Measurements from ENCODE around the gene MYPOP. TPM values are rescaled to one million over a fixed set of nuclear protein-coding genes. Genes with fewer than 3 reads are reported as not detected.

Gene MYPOP
- total and polyA plus RNA-seq, 9 of the 15 experiments (the other 6 are each of a cell fraction or from before 2014, with no cell fraction given) = 0.32 to 7.6 (median 1.6) TPM

DNA sequence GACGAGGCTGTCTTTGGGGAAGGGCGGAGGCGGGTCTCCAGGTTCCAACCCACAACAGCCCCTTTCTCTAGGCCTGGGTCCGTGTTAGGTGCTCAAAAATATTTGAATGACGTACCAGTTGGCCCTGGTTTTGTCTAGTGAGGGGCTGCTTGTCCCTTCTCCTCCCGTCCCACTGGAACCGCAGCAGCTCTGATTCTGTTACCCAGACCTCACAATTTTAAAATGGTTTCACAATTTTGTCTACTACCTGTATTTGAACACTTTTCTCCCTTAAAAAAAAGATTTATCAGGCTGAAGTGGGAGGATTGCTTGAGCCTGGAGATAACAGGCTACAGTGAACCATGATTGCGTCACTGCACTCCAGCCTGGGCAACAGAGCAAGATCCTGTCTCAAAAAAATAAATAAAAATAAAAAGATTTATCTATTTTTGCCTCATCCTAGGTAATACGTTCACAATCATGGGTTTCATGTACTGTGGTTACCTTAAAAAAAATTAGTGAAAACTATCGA lies 15.2 kb downstream of the MYPOP start (continued):
- TF ChIP-seq TAF7 (tag; IDR thresholded peaks at IDR 0.05) (no peak), GTF2B (IDR thresholded peaks at IDR 0.05; ENCODE audit: extremely low read depth, insufficient read length) (no peak), ZFP91 (CRISPR knock-in tag; IDR thresholded peaks at IDR 0.05) (no peak), NR2C1 (IDR thresholded peaks at IDR 0.05) (no peak), NR2C1 (tag; IDR thresholded peaks at IDR 0.05) (peak; percentile 57; the same call in 1 of the 2 replicates), DMBX1 (CRISPR knock-in tag; IDR thresholded peaks at IDR 0.05; ENCODE audit: borderline replicate concordance) (no peak), ZNF584 (CRISPR knock-in tag; IDR thresholded peaks at IDR 0.05; ENCODE audit: low read depth) (no peak), KDM4B (IDR thresholded peaks at IDR 0.05; ENCODE audit: borderline replicate concordance in 2 of 2, low read depth in 1 of 2) (no peak), HMBOX1 (IDR thresholded peaks at IDR 0.05) (no peak), CCNT2 (IDR thresholded peaks at IDR 0.05; ENCODE audit: borderline replicate concordance, extremely low read depth, insufficient read length, low read depth, low read length) (no peak), MCM7 (IDR thresholded peaks at IDR 0.05) (no peak), WHSC1 (IDR thresholded peaks at IDR 0.05; ENCODE audit: low read length) (no peak), SRF (CRISPR knock-in tag; IDR thresholded peaks at IDR 0.05) (no peak), RFX5 (IDR thresholded peaks at IDR 0.05; ENCODE audit: low read depth, low read length) (no peak), COPS2 (conservative IDR thresholded peaks at IDR 0.05) (no peak)
- TF ChIP-seq, protein P1, sequence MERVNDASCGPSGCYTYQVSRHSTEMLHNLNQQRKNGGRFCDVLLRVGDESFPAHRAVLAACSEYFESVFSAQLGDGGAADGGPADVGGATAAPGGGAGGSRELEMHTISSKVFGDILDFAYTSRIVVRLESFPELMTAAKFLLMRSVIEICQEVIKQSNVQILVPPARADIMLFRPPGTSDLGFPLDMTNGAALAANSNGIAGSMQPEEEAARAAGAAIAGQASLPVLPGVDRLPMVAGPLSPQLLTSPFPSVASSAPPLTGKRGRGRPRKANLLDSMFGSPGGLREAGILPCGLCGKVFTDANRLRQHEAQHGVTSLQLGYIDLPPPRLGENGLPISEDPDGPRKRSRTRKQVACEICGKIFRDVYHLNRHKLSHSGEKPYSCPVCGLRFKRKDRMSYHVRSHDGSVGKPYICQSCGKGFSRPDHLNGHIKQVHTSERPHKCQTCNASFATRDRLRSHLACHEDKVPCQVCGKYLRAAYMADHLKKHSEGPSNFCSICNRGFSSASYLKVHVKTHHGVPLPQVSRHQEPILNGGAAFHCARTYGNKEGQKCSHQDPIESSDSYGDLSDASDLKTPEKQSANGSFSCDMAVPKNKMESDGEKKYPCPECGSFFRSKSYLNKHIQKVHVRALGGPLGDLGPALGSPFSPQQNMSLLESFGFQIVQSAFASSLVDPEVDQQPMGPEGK (CRISPR knock-in tag; IDR thresholded peaks at IDR 0.05; ENCODE audit: borderline replicate concordance) = no peak
- TF ChIP-seq, protein P2, sequence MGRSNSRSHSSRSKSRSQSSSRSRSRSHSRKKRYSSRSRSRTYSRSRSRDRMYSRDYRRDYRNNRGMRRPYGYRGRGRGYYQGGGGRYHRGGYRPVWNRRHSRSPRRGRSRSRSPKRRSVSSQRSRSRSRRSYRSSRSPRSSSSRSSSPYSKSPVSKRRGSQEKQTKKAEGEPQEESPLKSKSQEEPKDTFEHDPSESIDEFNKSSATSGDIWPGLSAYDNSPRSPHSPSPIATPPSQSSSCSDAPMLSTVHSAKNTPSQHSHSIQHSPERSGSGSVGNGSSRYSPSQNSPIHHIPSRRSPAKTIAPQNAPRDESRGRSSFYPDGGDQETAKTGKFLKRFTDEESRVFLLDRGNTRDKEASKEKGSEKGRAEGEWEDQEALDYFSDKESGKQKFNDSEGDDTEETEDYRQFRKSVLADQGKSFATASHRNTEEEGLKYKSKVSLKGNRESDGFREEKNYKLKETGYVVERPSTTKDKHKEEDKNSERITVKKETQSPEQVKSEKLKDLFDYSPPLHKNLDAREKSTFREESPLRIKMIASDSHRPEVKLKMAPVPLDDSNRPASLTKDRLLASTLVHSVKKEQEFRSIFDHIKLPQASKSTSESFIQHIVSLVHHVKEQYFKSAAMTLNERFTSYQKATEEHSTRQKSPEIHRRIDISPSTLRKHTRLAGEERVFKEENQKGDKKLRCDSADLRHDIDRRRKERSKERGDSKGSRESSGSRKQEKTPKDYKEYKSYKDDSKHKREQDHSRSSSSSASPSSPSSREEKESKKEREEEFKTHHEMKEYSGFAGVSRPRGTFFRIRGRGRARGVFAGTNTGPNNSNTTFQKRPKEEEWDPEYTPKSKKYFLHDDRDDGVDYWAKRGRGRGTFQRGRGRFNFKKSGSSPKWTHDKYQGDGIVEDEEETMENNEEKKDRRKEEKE (IDR thresholded peaks at IDR 0.05; ENCODE audit: borderline replicate concordance in 1 of 2, control insufficient read depth in 1 of 2, low read depth in 2 of 2, low read length in 1 of 2) = no peak
